ENCODE data around the gene ATAD3A. TPM values are rescaled to one million over a fixed set of nuclear protein-coding genes. Genes with fewer than 3 reads are reported as not detected.
"Not testable (repeated sequence)": the region's sequence is repeated elsewhere in the genome, so short reads cannot be mapped to it uniquely, and the experiment has no call there.

ATAD3A gene
- total RNA-seq, 1 experiment from 2014 or later: 57.5 TPM

- CTCF ChIA-PET; H3K36me3 ChIP-seq (ENCODE audit: control insufficient read depth, insufficient read depth, low read length); BruUV-seq (replicated peaks); POLR2A ChIA-PET; H3K4me1 ChIP-seq (ENCODE audit: control insufficient read depth, insufficient read depth, low read length); DNase-seq (ENCODE audit: low read depth, low spot score); H3K27ac ChIP-seq (ENCODE audit: low read length); H3K4me3 ChIP-seq (ENCODE audit: low read depth in 2 of 2, low read length in 2 of 2); H3K9me3 ChIP-seq (ENCODE audit: control insufficient read depth, insufficient read depth, low read depth, low read length); H3K27me3 ChIP-seq (ENCODE audit: control insufficient read depth, insufficient read depth, low read length); intact Hi-C loops (cut with micrococcal nuclease; ENCODE audit: unreplicated experiment); in situ Hi-C loops (cut with HindIII; ENCODE audit: low pct_unique_long_range_greater_than_20kb, low sequenced_read_pairs); ATAC-seq: not testable (repeated sequence)
These were observed 14.5 kb downstream of the ATAD3A start for GRCh38 chr1:1526476-1526875.

DNA sequence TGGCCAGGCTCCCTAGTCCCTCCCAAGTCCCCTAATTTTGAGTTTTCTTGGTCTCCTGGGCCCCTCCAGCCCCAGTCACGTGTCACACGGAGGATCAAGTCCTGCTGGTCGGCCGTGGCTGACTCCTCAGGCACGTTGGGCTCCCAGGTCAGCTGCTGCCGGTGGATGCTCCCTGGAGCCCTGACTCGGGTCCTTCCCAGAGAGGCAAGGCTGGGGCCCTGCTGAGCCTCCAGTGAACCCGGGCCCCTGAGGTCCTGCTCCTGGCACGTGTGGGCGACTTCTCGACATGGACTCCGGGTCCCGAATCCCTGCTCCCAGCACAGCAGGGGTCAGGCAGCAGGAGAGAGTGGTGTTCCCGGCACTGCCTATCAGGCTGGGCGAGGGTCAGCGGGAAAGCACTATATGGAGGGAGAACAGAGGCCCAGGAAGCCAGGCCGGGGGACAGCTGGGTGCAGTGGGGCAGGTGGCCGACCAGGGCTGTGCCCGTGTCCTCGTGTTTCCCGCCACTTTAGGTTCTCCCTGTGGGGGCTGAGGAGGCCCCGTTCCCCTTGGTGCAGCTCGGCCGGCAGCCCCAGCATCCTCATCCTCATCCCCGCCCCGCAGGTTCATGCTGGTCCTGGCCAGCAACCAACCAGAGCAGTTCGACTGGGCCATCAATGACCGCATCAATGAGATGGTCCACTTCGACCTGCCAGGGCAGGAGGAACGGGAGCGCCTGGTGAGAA is 15.3 kb downstream of the ATAD3A start:
- Histone ChIP-seq H3K4me3 (ENCODE audit: low read depth in 2 of 2, low read length in 2 of 2) (no peak overlapping the region), H3K36me3 (ENCODE audit: control insufficient read depth, insufficient read depth, low read length) (no peaks in the 10 kb centered on the region), H3K27me3 (ENCODE audit: control insufficient read depth, insufficient read depth, low read length) (no peaks in the 10 kb centered on the region), H3K9me3 (ENCODE audit: control insufficient read depth, insufficient read depth, low read depth, low read length) (no peaks in the 10 kb centered on the region), H3K27ac (ENCODE audit: low read length) (no peak overlapping the region), H3K4me1 (ENCODE audit: control insufficient read depth, insufficient read depth, low read length) (no peaks in the 10 kb centered on the region)
- in situ Hi-C loops (cut with HindIII; ENCODE audit: low pct_unique_long_range_greater_than_20kb, low sequenced_read_pairs) (no loop called here), intact Hi-C loops (cut with micrococcal nuclease; ENCODE audit: unreplicated experiment) (no loop called here)
- no TSS peak for BruUV-seq (replicated peaks)
- no peak for TF ChIP-seq TCF7L2 (IDR thresholded peaks at IDR 0.05; ENCODE audit: low read depth, low read length)
- TF ChIP-seq, protein P1, sequence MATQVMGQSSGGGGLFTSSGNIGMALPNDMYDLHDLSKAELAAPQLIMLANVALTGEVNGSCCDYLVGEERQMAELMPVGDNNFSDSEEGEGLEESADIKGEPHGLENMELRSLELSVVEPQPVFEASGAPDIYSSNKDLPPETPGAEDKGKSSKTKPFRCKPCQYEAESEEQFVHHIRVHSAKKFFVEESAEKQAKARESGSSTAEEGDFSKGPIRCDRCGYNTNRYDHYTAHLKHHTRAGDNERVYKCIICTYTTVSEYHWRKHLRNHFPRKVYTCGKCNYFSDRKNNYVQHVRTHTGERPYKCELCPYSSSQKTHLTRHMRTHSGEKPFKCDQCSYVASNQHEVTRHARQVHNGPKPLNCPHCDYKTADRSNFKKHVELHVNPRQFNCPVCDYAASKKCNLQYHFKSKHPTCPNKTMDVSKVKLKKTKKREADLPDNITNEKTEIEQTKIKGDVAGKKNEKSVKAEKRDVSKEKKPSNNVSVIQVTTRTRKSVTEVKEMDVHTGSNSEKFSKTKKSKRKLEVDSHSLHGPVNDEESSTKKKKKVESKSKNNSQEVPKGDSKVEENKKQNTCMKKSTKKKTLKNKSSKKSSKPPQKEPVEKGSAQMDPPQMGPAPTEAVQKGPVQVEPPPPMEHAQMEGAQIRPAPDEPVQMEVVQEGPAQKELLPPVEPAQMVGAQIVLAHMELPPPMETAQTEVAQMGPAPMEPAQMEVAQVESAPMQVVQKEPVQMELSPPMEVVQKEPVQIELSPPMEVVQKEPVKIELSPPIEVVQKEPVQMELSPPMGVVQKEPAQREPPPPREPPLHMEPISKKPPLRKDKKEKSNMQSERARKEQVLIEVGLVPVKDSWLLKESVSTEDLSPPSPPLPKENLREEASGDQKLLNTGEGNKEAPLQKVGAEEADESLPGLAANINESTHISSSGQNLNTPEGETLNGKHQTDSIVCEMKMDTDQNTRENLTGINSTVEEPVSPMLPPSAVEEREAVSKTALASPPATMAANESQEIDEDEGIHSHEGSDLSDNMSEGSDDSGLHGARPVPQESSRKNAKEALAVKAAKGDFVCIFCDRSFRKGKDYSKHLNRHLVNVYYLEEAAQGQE (IDR thresholded peaks at IDR 0.05; ENCODE audit: insufficient read depth in 1 of 2, low read depth in 2 of 2, low read length in 1 of 2): no peak
- TF ChIP-seq, protein P2, sequence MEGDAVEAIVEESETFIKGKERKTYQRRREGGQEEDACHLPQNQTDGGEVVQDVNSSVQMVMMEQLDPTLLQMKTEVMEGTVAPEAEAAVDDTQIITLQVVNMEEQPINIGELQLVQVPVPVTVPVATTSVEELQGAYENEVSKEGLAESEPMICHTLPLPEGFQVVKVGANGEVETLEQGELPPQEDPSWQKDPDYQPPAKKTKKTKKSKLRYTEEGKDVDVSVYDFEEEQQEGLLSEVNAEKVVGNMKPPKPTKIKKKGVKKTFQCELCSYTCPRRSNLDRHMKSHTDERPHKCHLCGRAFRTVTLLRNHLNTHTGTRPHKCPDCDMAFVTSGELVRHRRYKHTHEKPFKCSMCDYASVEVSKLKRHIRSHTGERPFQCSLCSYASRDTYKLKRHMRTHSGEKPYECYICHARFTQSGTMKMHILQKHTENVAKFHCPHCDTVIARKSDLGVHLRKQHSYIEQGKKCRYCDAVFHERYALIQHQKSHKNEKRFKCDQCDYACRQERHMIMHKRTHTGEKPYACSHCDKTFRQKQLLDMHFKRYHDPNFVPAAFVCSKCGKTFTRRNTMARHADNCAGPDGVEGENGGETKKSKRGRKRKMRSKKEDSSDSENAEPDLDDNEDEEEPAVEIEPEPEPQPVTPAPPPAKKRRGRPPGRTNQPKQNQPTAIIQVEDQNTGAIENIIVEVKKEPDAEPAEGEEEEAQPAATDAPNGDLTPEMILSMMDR (IDR thresholded peaks at IDR 0.05): no peak
- TF ChIP-seq SIN3A (IDR thresholded peaks at IDR 0.05; ENCODE audit: borderline replicate concordance, insufficient read depth, low read depth, low read length): no peak
- TF ChIP-seq POLR2AphosphoS5 (IDR thresholded peaks at IDR 0.05; ENCODE audit: low read depth, low read length): no peak
- ChIA-PET CTCF (no interaction called here), POLR2A (no interaction called here)
- DNase-seq (ENCODE audit: low read depth, low spot score) (no peak), ATAC-seq (no peak)
